Activated T-cell treated with anti-CD3 and anti-CD28 coated beads for 4 hours (primary cell): Measurements from ENCODE around the gene TSEN34.
"Not testable (repeated sequence)": the region's sequence is repeated elsewhere in the genome, so short reads cannot be mapped to it uniquely, and the experiment has no call there.

Experiments used
- DNase-seq: peaks from one replicate; pipeline ENCODE4 v3.0.0-alpha.2; 2020

Gene TSEN34

DNA sequence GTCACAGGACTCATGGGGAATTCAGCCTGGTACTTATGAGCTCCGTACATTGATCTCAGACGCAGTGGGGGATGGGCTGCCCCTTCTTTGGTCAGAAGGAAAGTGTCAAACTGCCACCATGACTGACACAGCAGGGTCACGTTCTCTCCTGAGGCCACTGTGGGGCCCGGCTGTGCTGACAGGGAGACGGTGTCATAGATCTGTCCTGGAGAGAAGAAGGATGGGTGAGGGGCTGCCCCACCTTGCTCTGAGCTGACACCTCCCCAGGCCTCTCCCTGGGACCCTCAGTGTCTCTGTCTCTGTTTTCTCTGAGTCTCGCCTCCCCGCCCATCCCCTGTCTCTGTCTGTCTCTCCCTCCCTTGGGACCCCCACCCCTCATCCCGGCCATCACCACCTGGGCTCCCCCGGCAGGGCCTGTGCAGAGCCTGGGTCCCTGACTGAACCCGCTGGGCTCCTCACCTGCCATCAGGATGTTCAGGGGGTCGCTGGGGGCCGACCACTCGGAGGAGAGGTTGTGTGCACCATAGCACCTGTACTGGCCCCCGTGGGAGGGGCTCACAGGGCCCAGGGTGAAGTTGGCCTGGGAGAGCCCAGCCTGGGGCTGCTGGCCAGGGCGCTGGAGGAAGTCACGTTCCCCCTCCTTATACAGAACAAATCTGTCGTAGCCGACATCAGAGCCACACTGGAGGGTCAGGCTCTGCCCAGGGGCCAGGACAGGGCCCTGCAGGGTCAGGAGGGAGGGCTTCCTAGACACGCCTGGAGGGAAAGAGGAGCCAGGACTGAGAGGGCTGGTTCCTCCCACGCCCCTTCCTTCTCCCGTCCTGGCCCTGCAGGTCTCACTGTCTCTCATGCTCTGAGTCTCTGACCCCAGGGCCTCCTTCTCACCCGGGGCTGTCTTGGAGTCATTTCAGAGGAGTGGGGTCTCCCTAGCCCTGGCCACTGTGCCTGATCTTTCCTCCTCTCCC is 49.5 kb downstream of the TSEN34 start:
- not testable (repeated sequence) for DNase-seq

DNA sequence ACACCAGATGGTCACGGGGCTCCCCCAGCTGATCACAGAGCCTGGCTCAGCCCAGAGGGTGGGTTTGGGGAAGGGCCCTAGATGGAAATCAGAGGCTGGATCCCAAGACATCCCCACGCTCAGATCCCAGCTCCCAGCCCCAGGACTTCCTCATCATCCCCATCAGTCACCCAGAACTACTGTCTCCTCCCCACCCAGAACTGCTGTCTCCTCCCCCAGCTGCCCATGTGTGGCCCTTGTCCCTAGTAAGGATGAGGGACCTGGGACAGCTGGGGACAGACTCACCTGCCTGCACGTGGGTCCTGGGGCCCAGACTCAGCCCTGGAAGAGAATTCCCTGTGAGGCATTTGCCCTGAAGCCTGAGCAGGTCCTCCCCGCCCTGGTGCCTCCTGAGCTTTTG is 51.1 kb downstream of the TSEN34 start:
- DNase-seq: not testable (repeated sequence)

DNA sequence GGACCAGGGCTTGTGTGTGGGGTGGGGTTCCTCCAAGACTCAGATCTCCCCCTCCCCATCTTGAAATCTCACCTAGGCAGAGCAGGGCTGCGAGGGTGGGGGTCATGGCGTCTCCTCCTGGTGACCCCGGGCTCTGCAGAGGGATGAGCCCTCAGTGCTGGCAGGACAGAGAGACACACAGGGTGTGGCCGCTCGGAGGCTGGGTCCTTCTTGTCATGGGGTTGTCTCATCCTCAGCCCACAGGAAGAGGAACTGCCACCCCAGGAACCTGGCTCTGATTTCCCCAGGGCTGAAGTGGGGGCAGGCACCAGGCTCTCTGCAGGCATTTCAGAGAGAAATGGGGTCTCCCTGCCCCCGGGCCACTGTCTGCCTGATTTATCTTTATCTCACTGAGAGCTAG is 51.5 kb downstream of the TSEN34 start, which contains the start of gene LILRA6:
LILRA6 (minus strand) TSS at position 145 of the 400 bp plus-strand sequence.
- DNase-seq: not testable (repeated sequence)

DNA sequence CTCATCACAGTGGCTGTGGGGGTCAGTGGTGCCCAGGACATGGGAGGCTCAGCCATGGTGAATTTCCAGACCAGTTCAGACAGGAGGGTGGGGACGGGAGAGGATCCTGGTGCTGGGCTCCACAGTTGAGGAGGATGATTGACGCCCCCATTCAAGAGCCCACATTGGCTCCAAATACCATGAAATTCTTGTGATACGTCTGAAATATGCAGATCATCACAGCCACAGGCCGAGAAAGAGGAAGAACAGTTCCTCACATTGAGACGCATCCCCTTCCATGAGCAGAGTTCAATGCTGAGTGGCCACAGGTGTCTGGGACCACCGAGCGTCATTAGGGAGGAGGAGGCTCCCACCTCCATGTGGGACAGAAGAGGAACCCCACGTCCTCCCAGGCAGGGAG is 52.7 kb downstream of the TSEN34 start:
- DNase-seq: not testable (repeated sequence)
